GM19324 (cell line): ENCODE measurements around the gene CA11.

Experiments
- ATAC-seq: cut with Tn5 transposase; IDR thresholded peaks from one replicate; pipeline ENCODE4 v1.9.1; 2021; ENCODE audit warnings: mild to moderate bottlenecking, moderate library complexity; ENCODE audit not compliant: unreplicated experiment, low FRiP score

CA11 gene

DNA sequence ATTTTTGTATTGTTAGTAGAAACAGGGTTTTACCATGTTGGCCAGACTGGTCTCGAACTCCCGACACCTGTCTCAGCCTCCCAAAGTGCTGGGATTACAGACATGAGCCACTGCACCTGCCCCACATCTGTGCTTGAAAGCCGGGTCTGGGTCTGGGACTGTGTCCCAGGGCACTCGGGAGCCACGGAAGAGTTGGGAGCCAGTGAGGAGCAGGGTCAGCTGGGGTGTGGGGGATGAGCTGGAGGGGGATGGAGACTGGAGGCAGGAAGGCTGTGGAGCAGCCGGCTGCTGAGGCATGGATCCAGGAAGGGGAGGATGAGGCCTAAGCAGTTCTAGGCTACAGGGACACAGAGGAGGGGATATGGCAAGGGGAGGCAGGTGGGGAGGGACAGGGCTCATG lies 50.2 kb downstream of the CA11 start:
- ATAC-seq, result no peak

DNA sequence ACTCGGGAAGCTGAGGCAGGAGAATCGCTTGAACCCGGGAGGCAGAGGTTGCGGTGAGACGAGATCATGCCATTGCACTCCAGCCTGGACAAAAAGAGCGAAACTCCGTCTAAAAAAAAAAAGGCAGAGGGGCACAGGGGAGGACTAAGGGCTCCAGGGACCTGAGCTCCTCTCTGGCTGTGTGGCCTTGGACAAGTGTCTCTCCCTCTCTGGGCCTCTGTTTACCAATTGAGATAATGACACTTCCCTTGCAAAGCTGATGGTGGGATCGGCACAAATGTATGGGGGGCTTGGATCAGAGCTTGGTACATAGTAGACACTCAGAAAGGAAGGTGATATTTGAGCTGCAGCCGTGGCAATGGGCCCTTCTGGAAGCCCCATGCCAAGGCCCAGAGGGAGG lies 50.8 kb downstream of the CA11 start:
- ATAC-seq, result no peak

DNA sequence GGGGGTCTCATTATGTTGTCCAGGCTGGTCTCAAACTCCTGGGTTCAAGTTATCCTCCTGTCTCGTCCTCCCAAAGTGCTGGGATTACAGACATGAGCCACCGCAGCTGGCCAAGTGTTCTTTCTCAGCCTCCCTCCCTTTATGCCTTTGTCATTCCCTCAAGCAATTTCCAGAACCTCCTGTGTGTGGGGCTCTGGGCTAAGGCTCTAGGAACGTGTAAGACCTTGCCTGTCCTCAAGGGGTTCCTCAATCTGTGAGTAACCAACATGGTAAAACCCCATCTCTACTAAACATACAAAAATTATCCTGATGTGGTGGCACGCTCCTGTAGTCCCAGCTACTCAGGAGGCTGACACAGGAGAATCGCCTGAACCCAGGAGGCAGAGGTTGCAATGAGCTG lies 55.0 kb downstream of the CA11 start:
- no peak for ATAC-seq

DNA sequence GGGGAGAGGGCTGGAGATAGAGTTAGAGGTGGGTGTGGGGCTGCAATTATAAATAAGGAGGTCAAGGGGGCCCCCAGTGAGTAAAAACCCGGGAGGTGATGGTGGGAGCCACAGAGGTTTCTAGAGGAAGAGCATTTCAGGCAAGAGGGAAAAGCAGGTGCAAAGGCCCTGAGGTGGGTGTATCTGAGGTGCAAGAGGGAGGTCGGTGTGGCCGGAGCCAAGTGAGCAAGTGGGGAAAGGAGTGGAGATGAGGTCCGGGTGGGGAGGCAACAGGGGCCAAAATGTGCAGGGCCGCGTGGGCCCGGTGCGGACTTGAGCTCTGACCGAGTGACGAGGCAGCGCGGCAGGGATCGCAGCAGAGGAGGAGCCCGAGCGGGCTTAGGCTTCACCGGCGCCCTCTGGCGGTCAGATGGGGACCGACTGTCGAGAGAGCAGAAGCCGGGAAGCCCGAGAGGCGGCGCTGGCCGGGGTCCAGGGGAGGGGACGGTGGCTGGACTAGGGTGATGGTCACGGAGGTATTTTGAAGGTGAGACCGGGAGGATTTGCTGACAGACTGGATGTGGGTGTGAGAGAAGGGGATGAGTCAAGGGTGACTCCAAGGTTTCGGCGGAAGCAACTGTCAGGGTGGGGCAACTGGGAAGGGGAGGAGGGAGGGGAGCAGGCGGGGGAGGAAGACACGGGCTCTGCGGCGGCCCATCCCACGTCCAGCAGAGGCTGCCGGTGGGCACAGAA lies 57.2 kb downstream of the CA11 start:
- no peak for ATAC-seq
